Measurements from ENCODE around the gene AGPS. TPM values are rescaled to one million over a fixed set of nuclear protein-coding genes. Genes with fewer than 3 reads are reported as not detected.
"Not testable (repeated sequence)": the region's sequence is repeated elsewhere in the genome, so short reads cannot be mapped to it uniquely, and the experiment has no call there.

AGPS gene
- total RNA-seq = 44.2 TPM

- ATAC-seq (peak; percentile 94), DNase-seq (ENCODE audit: low spot score) (peak; percentile 84)
- intact Hi-C loops (cut with DNase I) = no loop called here
Measured at GRCh38 chr2:177392373-177393202, at the start of gene AGPS. Gene AGPS (plus strand): TSS chr2:177392773. CDS start chr2:177392790, 17 bp downstream.

- ATAC-seq = no peak
- no peak for DNase-seq (ENCODE audit: low spot score)
- intact Hi-C loops (cut with DNase I) = no loop called here
Measured at GRCh38 chr2:177343773-177344172, 48.8 kb upstream of the AGPS start.

- intact Hi-C loops (cut with DNase I) = no loop called here
- DNase-seq (ENCODE audit: low spot score) = no peak
- ATAC-seq = no peak
Measured at GRCh38 chr2:177344316-177344715, 48.3 kb upstream of the AGPS start.

GRCh38 chr2:177346192-177346591, 46.4 kb upstream of the AGPS start:
- ATAC-seq (no peak), DNase-seq (ENCODE audit: low spot score) (no peak)
- intact Hi-C loops (cut with DNase I) = no loop called here

- DNase-seq (ENCODE audit: low spot score) (no peak), ATAC-seq (no peak)
- intact Hi-C loops (cut with DNase I) = no loop called here
Measured at GRCh38 chr2:177347570-177347969, 45.0 kb upstream of the AGPS start.

- intact Hi-C loops (cut with DNase I) = no loop called here
- ATAC-seq = peak; percentile 33
Measured at GRCh38 chr2:177348118-177348654, 44.4 kb upstream of the AGPS start.

GRCh38 chr2:177348733-177349693, 43.6 kb upstream of the AGPS start:
- intact Hi-C loops (cut with DNase I) = no loop called here

More at GRCh38 chr2:177348118-177348654, 44.4 kb upstream of the AGPS start:
- no peak for DNase-seq (ENCODE audit: low spot score)

GRCh38 chr2:177350624-177351023, 41.9 kb upstream of the AGPS start:
- ATAC-seq; DNase-seq (ENCODE audit: low spot score); intact Hi-C loops (cut with DNase I): not testable (repeated sequence)

More at GRCh38 chr2:177348733-177349693, 43.6 kb upstream of the AGPS start:
- ATAC-seq = no peak
- no peak for DNase-seq (ENCODE audit: low spot score)

- DNase-seq (ENCODE audit: low spot score); intact Hi-C loops (cut with DNase I): not testable (repeated sequence)
Measured at GRCh38 chr2:177351121-177351520, 41.5 kb upstream of the AGPS start.

GRCh38 chr2:177352441-177353186, 40.0 kb upstream of the AGPS start:
- DNase-seq (ENCODE audit: low spot score) (no peak), ATAC-seq (peak; percentile 62)
- intact Hi-C loops (cut with DNase I) = no loop called here

More at GRCh38 chr2:177351121-177351520, 41.5 kb upstream of the AGPS start:
- not testable (repeated sequence) for ATAC-seq

- DNase-seq (ENCODE audit: low spot score) (no peak), ATAC-seq (peak; percentile 87)
Measured at GRCh38 chr2:177353187-177353478, 39.4 kb upstream of the AGPS start.

GRCh38 chr2:177354541-177354940, 38.0 kb upstream of the AGPS start:
- ATAC-seq; DNase-seq (ENCODE audit: low spot score); intact Hi-C loops (cut with DNase I): not testable (repeated sequence)

More at GRCh38 chr2:177353187-177353478, 39.4 kb upstream of the AGPS start:
- intact Hi-C loops (cut with DNase I) = no loop called here

- DNase-seq (ENCODE audit: low spot score) (no peak), ATAC-seq (peak; percentile 43)
- intact Hi-C loops (cut with DNase I) = no loop called here
Measured at GRCh38 chr2:177355874-177356273, 36.7 kb upstream of the AGPS start.

GRCh38 chr2:177359836-177360595, 32.6 kb upstream of the AGPS start:
- intact Hi-C loops (cut with DNase I) = no loop called here
- ATAC-seq (no peak), DNase-seq (ENCODE audit: low spot score) (no peak)

GRCh38 chr2:177362499-177362898, 30.1 kb upstream of the AGPS start:
- ATAC-seq (no peak), DNase-seq (ENCODE audit: low spot score) (no peak)
- intact Hi-C loops (cut with DNase I) = no loop called here

GRCh38 chr2:177363332-177363731, 29.2 kb upstream of the AGPS start:
- ATAC-seq (peak; percentile 71), DNase-seq (ENCODE audit: low spot score) (no peak)
- intact Hi-C loops (cut with DNase I) = no loop called here

- ATAC-seq; DNase-seq (ENCODE audit: low spot score); intact Hi-C loops (cut with DNase I): not testable (repeated sequence)
Measured at GRCh38 chr2:177365764-177366163, 26.8 kb upstream of the AGPS start.

GRCh38 chr2:177368023-177368422, 24.6 kb upstream of the AGPS start:
- DNase-seq (ENCODE audit: low spot score); ATAC-seq; intact Hi-C loops (cut with DNase I): not testable (repeated sequence)
